Measurements from ENCODE around the gene BNC2. TPM values are rescaled to one million over a fixed set of nuclear protein-coding genes. Genes with fewer than 3 reads are reported as not detected.

The BNC2 gene
- total RNA-seq, 1 donor from 2014 or later, result 2.4 TPM

DNA sequence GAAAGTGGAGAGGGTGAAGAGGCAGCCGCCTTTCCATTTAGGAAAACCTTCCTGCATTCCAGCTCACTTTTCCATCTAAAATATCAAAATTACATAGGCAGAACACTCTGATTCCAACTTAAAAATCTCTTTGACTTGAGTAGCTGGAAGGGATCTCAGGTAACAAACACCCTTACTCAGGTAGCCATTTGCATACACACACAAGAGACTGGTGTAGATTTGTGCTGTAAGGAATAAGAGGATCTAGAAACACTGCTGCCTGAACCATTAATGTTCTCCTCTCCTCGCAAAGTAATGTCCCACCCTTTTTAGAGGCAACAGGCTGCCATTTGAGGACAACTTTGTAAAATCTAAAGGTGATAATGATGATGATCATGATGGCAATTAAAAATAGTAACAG is 53.5 kb downstream of the BNC2 start:
- no peaks in the 10 kb centered on the region for H3K9me3 Mint-ChIP-seq
- H3K27me3 Mint-ChIP-seq (ENCODE audit: insufficient read depth, low read depth), result no peaks in the 10 kb centered on the region
- H4K20me1 ChIP-seq (ENCODE audit: low read depth), result no peaks in the 10 kb centered on the region
- H3K27me3 ChIP-seq, result no peaks in the 10 kb centered on the region
- H3K27ac Mint-ChIP-seq, result no peak overlapping the region
- no peaks in the 10 kb centered on the region for H3K79me2 ChIP-seq (ENCODE audit: low read depth)
- H3F3A ChIP-seq (ENCODE audit: low read depth), result peaks cover 4% of the 10 kb centered on the region
- H3K4me1 Mint-ChIP-seq, result peaks cover 20% of the 10 kb centered on the region
- H3K4me3 ChIP-seq, result no peak overlapping the region
- DNase-seq (ENCODE audit: low spot score), result no peak
- no peak for TF ChIP-seq EZH2 (IDR thresholded peaks at IDR 0.05)
- TF ChIP-seq, protein P1, sequence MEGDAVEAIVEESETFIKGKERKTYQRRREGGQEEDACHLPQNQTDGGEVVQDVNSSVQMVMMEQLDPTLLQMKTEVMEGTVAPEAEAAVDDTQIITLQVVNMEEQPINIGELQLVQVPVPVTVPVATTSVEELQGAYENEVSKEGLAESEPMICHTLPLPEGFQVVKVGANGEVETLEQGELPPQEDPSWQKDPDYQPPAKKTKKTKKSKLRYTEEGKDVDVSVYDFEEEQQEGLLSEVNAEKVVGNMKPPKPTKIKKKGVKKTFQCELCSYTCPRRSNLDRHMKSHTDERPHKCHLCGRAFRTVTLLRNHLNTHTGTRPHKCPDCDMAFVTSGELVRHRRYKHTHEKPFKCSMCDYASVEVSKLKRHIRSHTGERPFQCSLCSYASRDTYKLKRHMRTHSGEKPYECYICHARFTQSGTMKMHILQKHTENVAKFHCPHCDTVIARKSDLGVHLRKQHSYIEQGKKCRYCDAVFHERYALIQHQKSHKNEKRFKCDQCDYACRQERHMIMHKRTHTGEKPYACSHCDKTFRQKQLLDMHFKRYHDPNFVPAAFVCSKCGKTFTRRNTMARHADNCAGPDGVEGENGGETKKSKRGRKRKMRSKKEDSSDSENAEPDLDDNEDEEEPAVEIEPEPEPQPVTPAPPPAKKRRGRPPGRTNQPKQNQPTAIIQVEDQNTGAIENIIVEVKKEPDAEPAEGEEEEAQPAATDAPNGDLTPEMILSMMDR (IDR thresholded peaks at IDR 0.05), result no peak
- no peak for TF ChIP-seq EZH2phosphoT487 (IDR thresholded peaks at IDR 0.05)
- no peaks in the 10 kb centered on the region for H3K9me3 ChIP-seq (ENCODE audit: low read depth)
- H3K4me3 Mint-ChIP-seq, result no peak overlapping the region
- H3K9ac ChIP-seq, result no peak overlapping the region
- H2AFZ ChIP-seq (replicated peaks), result peak overlapping the region; percentile 70
- peaks cover 2% of the 10 kb centered on the region for H3K36me3 Mint-ChIP-seq
- peak overlapping the region; percentile 58 for H3K4me2 ChIP-seq
- no peak overlapping the region for H3K27ac ChIP-seq
- H3K4me1 ChIP-seq, result peaks cover 22% of the 10 kb centered on the region
- H3K36me3 ChIP-seq, result no peaks in the 10 kb centered on the region

DNA sequence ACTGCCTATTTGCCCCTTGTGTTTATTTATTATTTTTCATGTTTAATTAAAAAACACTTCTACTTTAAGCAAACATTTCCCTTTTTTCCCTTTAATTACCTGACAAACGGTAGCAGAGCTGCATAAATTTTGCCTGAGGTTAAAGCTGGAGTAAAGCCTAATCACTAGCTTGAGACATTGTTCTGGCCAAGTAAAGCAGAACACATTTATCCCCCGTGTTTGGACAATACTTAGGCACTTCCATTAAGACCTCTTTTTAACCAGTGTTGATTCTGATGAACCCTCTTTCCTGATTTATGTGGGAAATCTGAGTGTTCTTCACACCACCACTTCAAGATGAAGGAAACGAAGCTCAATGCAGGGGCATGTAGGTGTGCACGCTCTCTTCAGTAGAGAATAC is 54.5 kb downstream of the BNC2 start:
- no peak overlapping the region for H2AFZ ChIP-seq (replicated peaks)
- Mint-ChIP-seq H3K9me3 (no peaks in the 10 kb centered on the region), H3K4me1 (peaks cover 23% of the 10 kb centered on the region), H3K4me3 (no peak overlapping the region), H3K27me3 (ENCODE audit: insufficient read depth, low read depth) (no peaks in the 10 kb centered on the region), H3K36me3 (peaks cover 2% of the 10 kb centered on the region), H3K27ac (no peak overlapping the region)
- H4K20me1 ChIP-seq (ENCODE audit: low read depth), result no peaks in the 10 kb centered on the region
- TF ChIP-seq, protein P1 (IDR thresholded peaks at IDR 0.05), result no peak
- TF ChIP-seq EZH2 (IDR thresholded peaks at IDR 0.05) (no peak), EZH2phosphoT487 (IDR thresholded peaks at IDR 0.05) (no peak)
- H3F3A ChIP-seq (ENCODE audit: low read depth), result peaks cover 4% of the 10 kb centered on the region
- peak overlapping the region; percentile 58 for H3K4me2 ChIP-seq
- peak; percentile 65 for DNase-seq (ENCODE audit: low spot score)
- H3K9ac ChIP-seq, result no peak overlapping the region
- no peaks in the 10 kb centered on the region for H3K36me3 ChIP-seq
- H3K9me3 ChIP-seq (ENCODE audit: low read depth), result no peaks in the 10 kb centered on the region
- H3K4me3 ChIP-seq, result no peak overlapping the region
- no peaks in the 10 kb centered on the region for H3K79me2 ChIP-seq (ENCODE audit: low read depth)
- no peak overlapping the region for H3K27ac ChIP-seq
- no peaks in the 10 kb centered on the region for H3K27me3 ChIP-seq
- peaks cover 22% of the 10 kb centered on the region for H3K4me1 ChIP-seq

DNA sequence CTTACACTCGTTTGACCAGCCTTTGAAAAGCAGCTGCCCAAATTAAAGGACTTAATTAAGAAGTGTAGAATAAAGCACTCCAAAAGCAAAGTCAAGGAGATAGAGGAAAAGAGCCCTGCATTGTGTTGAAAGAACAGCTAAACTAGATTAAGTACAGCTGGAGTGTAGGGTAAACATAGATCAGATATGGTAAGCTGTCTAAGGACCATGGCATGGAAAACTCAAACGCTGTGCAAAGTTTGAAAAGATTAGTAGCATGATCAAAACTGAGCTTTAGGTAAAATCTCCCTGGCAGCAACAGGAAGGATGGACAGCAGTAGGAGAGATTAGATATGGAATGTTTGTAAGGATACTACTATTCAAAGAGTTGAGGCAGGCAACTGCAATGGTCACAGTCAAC is 55.4 kb downstream of the BNC2 start:
- no peaks in the 10 kb centered on the region for H3K9me3 Mint-ChIP-seq
- H3K27me3 ChIP-seq, result no peaks in the 10 kb centered on the region
- TF ChIP-seq, protein P1 (IDR thresholded peaks at IDR 0.05), result no peak
- TF ChIP-seq EZH2 (IDR thresholded peaks at IDR 0.05), result no peak
- TF ChIP-seq EZH2phosphoT487 (IDR thresholded peaks at IDR 0.05), result no peak
- H3K79me2 ChIP-seq (ENCODE audit: low read depth), result no peaks in the 10 kb centered on the region
- H3K4me1 ChIP-seq, result peaks cover 22% of the 10 kb centered on the region
- H3K36me3 Mint-ChIP-seq, result peaks cover 2% of the 10 kb centered on the region
- peaks cover 28% of the 10 kb centered on the region for H3K4me1 Mint-ChIP-seq
- H3K4me3 ChIP-seq, result no peak overlapping the region
- H3K4me3 Mint-ChIP-seq, result no peak overlapping the region
- peaks cover 5% of the 10 kb centered on the region for H3F3A ChIP-seq (ENCODE audit: low read depth)
- H4K20me1 ChIP-seq (ENCODE audit: low read depth), result no peaks in the 10 kb centered on the region
- H3K9ac ChIP-seq, result no peak overlapping the region
- H3K4me2 ChIP-seq, result no peak overlapping the region
- H3K27me3 Mint-ChIP-seq (ENCODE audit: insufficient read depth, low read depth), result no peaks in the 10 kb centered on the region
- no peaks in the 10 kb centered on the region for H3K9me3 ChIP-seq (ENCODE audit: low read depth)
- H3K27ac Mint-ChIP-seq, result no peak overlapping the region
- H2AFZ ChIP-seq (replicated peaks), result no peak overlapping the region
- no peak for DNase-seq (ENCODE audit: low spot score)
- H3K27ac ChIP-seq, result no peak overlapping the region
- no peaks in the 10 kb centered on the region for H3K36me3 ChIP-seq
